Esophagus squamous epithelium (tissue), 4 donors: ENCODE data around the gene NAA35.

Experiments
- POLR2A ChIP-seq, 4 donors: fragments of 450-650 bp; IDR thresholded peaks; one replicate each; pipeline ENCODE4 v1.6.1; 2017; ENCODE audit warnings: antibody characterized with exemption in 4 of 4, mild to moderate bottlenecking in 4 of 4, moderate library complexity in 3 of 4
- TF ChIP-seq, protein P1 (sequence below), 6 experiments: fragments of 450-650 bp in 4 of 6; fragments of 200-600 bp in 2 of 6; sonication (generic) in 2 of 6; IDR thresholded peaks; one replicate each; pipeline ENCODE4 v1.5.1; 2016 to 2019; ENCODE audit warnings: antibody characterized with exemption in 6 of 6, mild to moderate bottlenecking in 4 of 6, moderate library complexity in 4 of 6

DNA sequence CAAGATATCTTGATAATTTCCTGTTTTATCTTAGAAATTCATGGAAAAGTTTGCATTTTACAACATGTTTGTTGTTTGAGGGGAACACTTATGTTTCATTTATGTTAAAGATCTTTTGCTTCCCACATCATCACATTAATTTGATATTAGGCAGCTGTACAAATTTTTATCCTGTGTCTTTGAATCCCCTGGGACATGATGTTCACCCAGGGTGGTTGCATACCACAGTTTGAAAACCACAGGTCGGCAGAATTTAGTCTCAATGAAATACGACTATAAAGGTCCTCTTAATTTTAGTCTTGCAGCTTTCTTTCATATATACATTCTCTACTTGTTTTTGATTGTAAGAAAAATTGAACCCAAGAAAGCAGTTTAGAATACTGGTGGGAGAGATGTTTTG is 3.7 kb downstream of the NAA35 start:
- TF ChIP-seq, protein P1, sequence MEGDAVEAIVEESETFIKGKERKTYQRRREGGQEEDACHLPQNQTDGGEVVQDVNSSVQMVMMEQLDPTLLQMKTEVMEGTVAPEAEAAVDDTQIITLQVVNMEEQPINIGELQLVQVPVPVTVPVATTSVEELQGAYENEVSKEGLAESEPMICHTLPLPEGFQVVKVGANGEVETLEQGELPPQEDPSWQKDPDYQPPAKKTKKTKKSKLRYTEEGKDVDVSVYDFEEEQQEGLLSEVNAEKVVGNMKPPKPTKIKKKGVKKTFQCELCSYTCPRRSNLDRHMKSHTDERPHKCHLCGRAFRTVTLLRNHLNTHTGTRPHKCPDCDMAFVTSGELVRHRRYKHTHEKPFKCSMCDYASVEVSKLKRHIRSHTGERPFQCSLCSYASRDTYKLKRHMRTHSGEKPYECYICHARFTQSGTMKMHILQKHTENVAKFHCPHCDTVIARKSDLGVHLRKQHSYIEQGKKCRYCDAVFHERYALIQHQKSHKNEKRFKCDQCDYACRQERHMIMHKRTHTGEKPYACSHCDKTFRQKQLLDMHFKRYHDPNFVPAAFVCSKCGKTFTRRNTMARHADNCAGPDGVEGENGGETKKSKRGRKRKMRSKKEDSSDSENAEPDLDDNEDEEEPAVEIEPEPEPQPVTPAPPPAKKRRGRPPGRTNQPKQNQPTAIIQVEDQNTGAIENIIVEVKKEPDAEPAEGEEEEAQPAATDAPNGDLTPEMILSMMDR (IDR thresholded peaks at IDR 0.05), result no peak
- no peak for TF ChIP-seq POLR2A (IDR thresholded peaks at IDR 0.05)
